ENCODE data around the gene CHPF.

The CHPF gene

GRCh38 chr2:219495531-219496122, 48.0 kb downstream of the CHPF start:
- DNase-seq: peak; percentile 30

GRCh38 chr2:219494952-219495530, 48.6 kb downstream of the CHPF start:
- no peak for DNase-seq

GRCh38 chr2:219493086-219493485, 50.5 kb downstream of the CHPF start:
- no peak for DNase-seq

GRCh38 chr2:219492575-219492974, 51.0 kb downstream of the CHPF start:
- no peak for DNase-seq

- DNase-seq: no peak
Observed at GRCh38 chr2:219491278-219491963, 52.2 kb downstream of the CHPF start.

GRCh38 chr2:219490600-219491130, 52.9 kb downstream of the CHPF start:
- DNase-seq: no peak

- DNase-seq: no peak
Observed at GRCh38 chr2:219490186-219490585, 53.4 kb downstream of the CHPF start.

- DNase-seq: no peak
Observed at GRCh38 chr2:219489315-219489714, 54.3 kb downstream of the CHPF start.
